Right atrium auricular region (tissue), 2 donors: ENCODE measurements around the gene CERK. TPM values are rescaled to one million over a fixed set of nuclear protein-coding genes. Genes with fewer than 3 reads are reported as not detected.

Source experiments
- DNase-seq: peaks from one replicate; pipeline ENCODE4 v3.0.0-alpha.2; 2019; ENCODE audit warnings: low spot score
- H3K27ac ChIP-seq, 2 donors: fragments of 200-600 bp; sonication (generic); 1 replicate in 1 of 2; 2 replicates in 1 of 2; pipeline ENCODE4 v1.5.1; 2016 to 2019
- H3K27me3 ChIP-seq, 2 donors: fragments of 200-600 bp; sonication (generic); one replicate each; pipeline versions ENCODE4 v1.5.1 to v1.6.0; 2017 to 2019
- H3K36me3 ChIP-seq: fragments of 200-600 bp; sonication (generic); one replicate; pipeline ENCODE4 v1.5.1; 2016
- H3K4me1 ChIP-seq, 2 donors: fragments of 200-600 bp; sonication (generic); one replicate each; pipeline versions ENCODE4 v1.5.1 to v1.6.0; 2017 to 2019
- H3K4me3 ChIP-seq, 2 donors: fragments of 200-600 bp; sonication (generic); 1 replicate in 1 of 2; 2 replicates in 1 of 2; pipeline ENCODE4 v1.5.1; 2017 to 2019; ENCODE audit warnings: mild to moderate bottlenecking in 1 of 2, moderate library complexity in 1 of 2
- H3K9me3 ChIP-seq, 2 donors: fragments of 200-600 bp; sonication (generic); one replicate each; pipeline ENCODE4 v1.5.1; 2019
- CTCF ChIP-seq, 2 donors: fragments of 200-600 bp; sonication (generic); IDR thresholded peaks; one replicate each; pipeline ENCODE4 v1.5.1; 2019; ENCODE audit warnings: antibody characterized with exemption in 2 of 2
- total RNA-seq, 2 donors: library from RNA; depleted of rRNA; stranded (reverse); fragments of >200 nt; gene quantifications; one replicate each; pipeline ENCODE4 v1.1.0, GENCODE V29; 2016

CERK gene
- total RNA-seq, 2 donors from 2014 or later = 46.0 to 59.8 TPM

DNA sequence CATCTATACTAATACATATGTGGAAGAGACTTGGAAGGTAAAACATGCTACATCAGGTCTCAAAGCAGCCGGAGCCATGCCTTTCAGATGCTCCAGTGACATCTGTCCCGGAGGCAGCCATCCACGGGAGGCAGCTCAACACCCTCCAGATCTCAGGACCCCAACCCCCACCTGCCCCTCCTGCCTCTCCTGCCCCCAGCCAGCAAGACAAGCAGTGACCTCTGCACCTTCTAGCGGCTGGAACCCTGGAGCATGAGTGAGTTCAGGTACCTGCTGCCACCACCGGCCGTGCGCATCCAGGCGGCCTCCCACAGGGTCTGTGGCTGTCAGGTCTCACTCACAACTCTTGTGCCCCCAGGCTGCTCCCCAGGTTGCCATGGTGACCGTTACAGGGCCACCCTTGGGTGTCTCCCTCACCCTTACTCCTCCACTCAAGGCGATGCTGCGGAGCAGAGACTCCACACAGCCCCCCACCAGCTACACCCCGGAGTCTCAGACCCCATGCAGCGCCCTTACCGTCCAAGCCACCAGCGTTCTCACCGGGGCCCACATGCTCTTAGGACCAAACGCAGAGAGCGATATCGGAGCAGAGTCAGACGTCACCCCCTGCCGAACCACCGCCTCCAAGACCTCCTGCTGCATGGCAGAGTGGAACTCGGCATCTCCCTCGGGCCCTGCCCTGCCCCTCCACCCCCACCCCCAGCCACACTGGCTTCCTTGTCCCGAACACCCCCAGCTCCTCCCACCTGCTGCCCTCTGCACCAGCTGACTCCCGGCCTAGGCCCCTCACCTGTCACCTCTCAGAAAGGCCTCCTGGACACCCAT is 34.7 kb downstream of the CERK start:
- TF ChIP-seq CTCF (IDR thresholded peaks at IDR 0.05) = no peak
- H3K4me1 ChIP-seq = no peaks in the 10 kb centered on the region
- no peaks in the 10 kb centered on the region for H3K9me3 ChIP-seq
- no peak for DNase-seq
- no peak overlapping the region for H3K27ac ChIP-seq
- H3K36me3 ChIP-seq = peaks cover 85% of the 10 kb centered on the region
- no peaks in the 10 kb centered on the region for H3K27me3 ChIP-seq
- H3K4me3 ChIP-seq = no peak overlapping the region

GRCh38 chr22:46701262-46701661 is 36.8 kb downstream of the CERK start:
- Histone ChIP-seq H3K36me3 (peaks cover 85% of the 10 kb centered on the region), H3K4me1 (no peaks in the 10 kb centered on the region), H3K9me3 (no peaks in the 10 kb centered on the region), H3K4me3 (no peak overlapping the region), H3K27me3 (no peaks in the 10 kb centered on the region), H3K27ac (no peak overlapping the region)
- no peak for DNase-seq
- no peak for TF ChIP-seq CTCF (IDR thresholded peaks at IDR 0.05)

DNA sequence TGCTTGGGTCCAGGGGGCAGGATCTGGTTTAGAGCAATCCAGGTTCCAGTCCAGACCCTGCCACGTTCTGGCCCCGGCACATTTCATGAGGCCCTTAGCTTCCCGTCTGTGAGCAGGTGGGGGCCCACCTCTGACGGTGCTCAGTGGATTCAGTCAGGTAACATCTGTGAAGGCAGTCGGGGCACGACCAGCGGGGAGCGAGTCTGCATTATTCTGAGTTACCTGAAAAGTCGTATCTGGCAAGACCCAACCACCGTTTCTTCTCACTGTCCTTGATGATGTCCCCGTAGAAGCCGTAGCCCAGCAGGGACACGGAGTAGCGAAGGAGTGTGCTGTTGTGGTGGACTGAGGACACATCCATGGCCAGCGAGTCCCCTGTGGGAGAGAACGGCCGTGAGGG is 39.0 kb downstream of the CERK start:
- Histone ChIP-seq H3K27me3 (no peaks in the 10 kb centered on the region), H3K36me3 (peaks cover 87% of the 10 kb centered on the region), H3K27ac (no peak overlapping the region), H3K9me3 (no peaks in the 10 kb centered on the region), H3K4me1 (no peaks in the 10 kb centered on the region), H3K4me3 (no peak overlapping the region)
- no peak for TF ChIP-seq CTCF (IDR thresholded peaks at IDR 0.05)
- DNase-seq = no peak

GRCh38 chr22:46697811-46698515 is 40.1 kb downstream of the CERK start:
- Histone ChIP-seq H3K27me3 (no peaks in the 10 kb centered on the region), H3K36me3 (peaks cover 97% of the 10 kb centered on the region), H3K4me3 (no peak overlapping the region), H3K27ac (no peak overlapping the region), H3K4me1 (no peaks in the 10 kb centered on the region), H3K9me3 (no peaks in the 10 kb centered on the region)
- DNase-seq = no peak
- TF ChIP-seq CTCF (IDR thresholded peaks at IDR 0.05) = no peak

DNA sequence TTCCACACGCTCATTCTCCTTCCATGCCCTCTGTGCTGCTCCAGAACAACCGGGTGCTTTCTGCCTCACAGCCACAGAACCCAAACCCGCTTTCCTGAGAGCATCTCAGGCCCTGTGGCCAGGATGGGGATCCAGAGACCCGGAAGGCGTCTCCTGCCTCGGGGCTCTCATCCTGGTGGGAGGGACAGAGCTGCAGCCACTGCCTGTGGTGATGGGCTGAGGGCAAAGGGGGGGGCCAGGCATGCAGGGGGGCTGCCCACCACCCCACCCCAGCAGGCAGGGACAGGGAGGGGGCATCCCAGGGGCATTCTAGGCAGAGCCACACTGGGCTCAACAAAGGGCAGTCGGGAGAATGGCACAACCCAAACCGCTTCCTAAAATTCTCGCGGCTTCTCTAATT is 41.4 kb downstream of the CERK start:
- Histone ChIP-seq H3K4me1 (no peaks in the 10 kb centered on the region), H3K27me3 (no peaks in the 10 kb centered on the region), H3K9me3 (no peaks in the 10 kb centered on the region), H3K27ac (no peak overlapping the region), H3K36me3 (peaks cover 98% of the 10 kb centered on the region), H3K4me3 (no peak overlapping the region)
- TF ChIP-seq CTCF (IDR thresholded peaks at IDR 0.05) = no peak
- DNase-seq = no peak
